Esophagus squamous epithelium (tissue), 5 donors: ENCODE measurements around the gene CASP3. TPM values are rescaled to one million over a fixed set of nuclear protein-coding genes. Genes with fewer than 3 reads are reported as not detected.

Source experiments
- DNase-seq: peaks from one replicate; lab custom pipeline; 2025; lab: John Stamatoyannopoulos, UW
- H3K27ac ChIP-seq, 4 donors: fragments of 200-600 bp; sonication (generic); one replicate each; pipeline ENCODE4 v1.5.1; 2016 to 2019; ENCODE audit warnings: mild to moderate bottlenecking in 1 of 4
- H3K27me3 ChIP-seq, 4 donors: fragments of 200-600 bp; sonication (generic); 1 replicate in 3 of 4; 2 replicates in 1 of 4; pipeline versions ENCODE4 v1.5.1 to v1.6.0; 2017 to 2021; ENCODE audit warnings: antibody characterized with exemption in 1 of 4
- H3K36me3 ChIP-seq, 3 donors: fragments of 200-600 bp; sonication (generic); one replicate each; pipeline ENCODE4 v1.5.1; 2016 to 2019
- H3K4me1 ChIP-seq, 3 donors: fragments of 200-600 bp; sonication (generic); one replicate each; pipeline ENCODE4 v1.5.1; 2017 to 2019
- H3K4me3 ChIP-seq, 4 donors: fragments of 200-600 bp; sonication (generic); 1 replicate in 3 of 4; 2 replicates in 1 of 4; pipeline ENCODE4 v1.5.1; 2016 to 2019; ENCODE audit warnings: mild to moderate bottlenecking in 2 of 4, moderate library complexity in 1 of 4
- H3K9me3 ChIP-seq, 3 donors: fragments of 200-600 bp; sonication (generic); one replicate each; pipeline ENCODE4 v1.5.1; 2016 to 2019
- POLR2A ChIP-seq, 4 donors: fragments of 450-650 bp; IDR thresholded peaks; one replicate each; pipeline ENCODE4 v1.6.1; 2017; ENCODE audit warnings: antibody characterized with exemption in 4 of 4, mild to moderate bottlenecking in 4 of 4, moderate library complexity in 3 of 4
- WGBS, 2 donors: methylation state at CpG; one replicate each; pipeline ENCODE4 v1.1.5; 2018; 5-methylcytosine and 5-hydroxymethylcytosine counted together
- intact Hi-C: fragments of 100-400 bp; cut with DNase I; formaldehyde crosslinking; loops from one replicate; pipeline ENCODE4 v1.15.0; 2022
- total RNA-seq, 4 donors: library from RNA; depleted of rRNA; stranded (reverse); fragments of >200 nt; gene quantifications; one replicate each; pipeline ENCODE4 v1.1.0, GENCODE V29; 2016
- TF ChIP-seq, protein P1 (sequence below), 6 experiments: fragments of 450-650 bp in 4 of 6; fragments of 200-600 bp in 2 of 6; sonication (generic) in 2 of 6; IDR thresholded peaks; one replicate each; pipeline ENCODE4 v1.5.1; 2016 to 2019; ENCODE audit warnings: antibody characterized with exemption in 6 of 6, mild to moderate bottlenecking in 4 of 6, moderate library complexity in 4 of 6
- donor health status: DM: yes; HTN: yes; CAD: no.

CASP3 gene
- total RNA-seq, 4 donors from 2014 or later: 22.9 to 48.0 (median 28.5) TPM

- TF ChIP-seq, protein P1, sequence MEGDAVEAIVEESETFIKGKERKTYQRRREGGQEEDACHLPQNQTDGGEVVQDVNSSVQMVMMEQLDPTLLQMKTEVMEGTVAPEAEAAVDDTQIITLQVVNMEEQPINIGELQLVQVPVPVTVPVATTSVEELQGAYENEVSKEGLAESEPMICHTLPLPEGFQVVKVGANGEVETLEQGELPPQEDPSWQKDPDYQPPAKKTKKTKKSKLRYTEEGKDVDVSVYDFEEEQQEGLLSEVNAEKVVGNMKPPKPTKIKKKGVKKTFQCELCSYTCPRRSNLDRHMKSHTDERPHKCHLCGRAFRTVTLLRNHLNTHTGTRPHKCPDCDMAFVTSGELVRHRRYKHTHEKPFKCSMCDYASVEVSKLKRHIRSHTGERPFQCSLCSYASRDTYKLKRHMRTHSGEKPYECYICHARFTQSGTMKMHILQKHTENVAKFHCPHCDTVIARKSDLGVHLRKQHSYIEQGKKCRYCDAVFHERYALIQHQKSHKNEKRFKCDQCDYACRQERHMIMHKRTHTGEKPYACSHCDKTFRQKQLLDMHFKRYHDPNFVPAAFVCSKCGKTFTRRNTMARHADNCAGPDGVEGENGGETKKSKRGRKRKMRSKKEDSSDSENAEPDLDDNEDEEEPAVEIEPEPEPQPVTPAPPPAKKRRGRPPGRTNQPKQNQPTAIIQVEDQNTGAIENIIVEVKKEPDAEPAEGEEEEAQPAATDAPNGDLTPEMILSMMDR (IDR thresholded peaks at IDR 0.05): no peak
- no peak for TF ChIP-seq POLR2A (IDR thresholded peaks at IDR 0.05)
- H3K9me3 ChIP-seq: no peaks in the 10 kb centered on the region
- intact Hi-C loops: loop anchor here (10.0 kb wide), 3 partner anchors 99 to 381 kb away; no protein-coding TSS in a partner anchor
- no peak overlapping the region for H3K4me3 ChIP-seq
- H3K27me3 ChIP-seq: no peaks in the 10 kb centered on the region
- WGBS, 2 donors: 50 to 54% methylated on average over 6 of the region's 6 CpGs
- peaks cover 20 to 51% (median 36%) of the 10 kb centered on the region in 3 donors for H3K4me1 ChIP-seq
- peaks cover 0 to 26% (median 0%) of the 10 kb centered on the region in 3 donors for H3K36me3 ChIP-seq
- H3K27ac ChIP-seq: no peak overlapping the region
- no peak for DNase-seq
Observed at GRCh38 chr4:184645904-184646610, 3.2 kb downstream of the CASP3 start.

- no peak overlapping the region for H3K27ac ChIP-seq
- intact Hi-C loops: loop anchor here (10.0 kb wide), 3 partner anchors 100 to 380 kb away; no protein-coding TSS in a partner anchor
Observed at GRCh38 chr4:184644553-184645307, 4.5 kb downstream of the CASP3 start.

DNA sequence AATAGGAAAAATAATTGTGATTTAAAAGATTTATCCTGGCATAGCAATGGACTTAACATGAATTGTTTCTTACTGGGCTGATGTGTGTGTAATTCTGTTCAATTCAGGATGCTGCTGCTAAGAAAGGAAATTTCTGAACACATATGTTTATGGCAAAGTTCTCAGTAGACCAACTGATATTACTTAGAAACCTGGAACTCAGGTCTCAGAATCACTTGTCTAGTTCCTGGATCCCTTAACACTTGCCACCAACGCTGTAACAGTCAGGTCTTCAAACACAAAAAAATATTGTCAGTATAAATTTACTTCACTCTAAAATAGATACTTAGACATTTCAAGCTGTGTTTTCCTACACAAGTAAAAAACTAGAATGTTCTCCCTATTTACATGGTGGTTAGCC is 5.5 kb downstream of the CASP3 start:
- peaks cover 0 to 35% (median 0%) of the 10 kb centered on the region in 3 donors for H3K36me3 ChIP-seq
- H3K4me1 ChIP-seq: peaks cover 20 to 37% (median 29%) of the 10 kb centered on the region in 3 donors
- H3K27ac ChIP-seq: no peak overlapping the region
- no peaks in the 10 kb centered on the region for H3K9me3 ChIP-seq
- no peaks in the 10 kb centered on the region for H3K27me3 ChIP-seq
- no peak for TF ChIP-seq POLR2A (IDR thresholded peaks at IDR 0.05)
- TF ChIP-seq, protein P1 (IDR thresholded peaks at IDR 0.05): no peak
- 63 to 82% methylated on average over 1 of the region's 1 CpG for WGBS, 2 donors
- intact Hi-C loops: loop anchor here (10.0 kb wide), 3 partner anchors 101 to 379 kb away; no protein-coding TSS in a partner anchor
- H3K4me3 ChIP-seq: no peak overlapping the region
- DNase-seq: no peak

More at GRCh38 chr4:184644553-184645307, 4.5 kb downstream of the CASP3 start:
- H3K36me3 ChIP-seq: peaks cover 0 to 26% (median 0%) of the 10 kb centered on the region in 3 donors
- H3K9me3 ChIP-seq: no peaks in the 10 kb centered on the region
- TF ChIP-seq, protein P1 (IDR thresholded peaks at IDR 0.05): no peak
- no peak for TF ChIP-seq POLR2A (IDR thresholded peaks at IDR 0.05)
- no peaks in the 10 kb centered on the region for H3K27me3 ChIP-seq
- 85 to 92% methylated on average over 9 of the region's 9 CpGs for WGBS, 2 donors
- peaks cover 20 to 37% (median 29%) of the 10 kb centered on the region in 3 donors for H3K4me1 ChIP-seq
- DNase-seq: no peak
- no peak overlapping the region for H3K4me3 ChIP-seq

GRCh38 chr4:184641451-184641850 is 7.8 kb downstream of the CASP3 start:
- H3K36me3 ChIP-seq: peaks cover 0 to 55% (median 13%) of the 10 kb centered on the region in 3 donors
- no peaks in the 10 kb centered on the region for H3K9me3 ChIP-seq
- H3K27ac ChIP-seq: no peak overlapping the region
- peaks cover 0 to 18% (median 10%) of the 10 kb centered on the region in 3 donors for H3K4me1 ChIP-seq
- intact Hi-C loops: loop anchor here (10.0 kb wide), 3 partner anchors 103 to 377 kb away; no protein-coding TSS in a partner anchor
- TF ChIP-seq, protein P1 (IDR thresholded peaks at IDR 0.05): no peak
- no peak for TF ChIP-seq POLR2A (IDR thresholded peaks at IDR 0.05)
- no peaks in the 10 kb centered on the region for H3K27me3 ChIP-seq
- no peak overlapping the region for H3K4me3 ChIP-seq
- 96% methylated on average over 5 of the region's 5 CpGs for WGBS, 2 donors
- DNase-seq: no peak
